GM19240 (cell line): ENCODE results near the gene PLXDC1.

Experiments used
- DNase-seq: peaks from one replicate; pipeline ENCODE4 v3.0.0; 2011; ENCODE audit warnings: low spot score; ENCODE audit not compliant: insufficient read length

The PLXDC1 gene

DNA sequence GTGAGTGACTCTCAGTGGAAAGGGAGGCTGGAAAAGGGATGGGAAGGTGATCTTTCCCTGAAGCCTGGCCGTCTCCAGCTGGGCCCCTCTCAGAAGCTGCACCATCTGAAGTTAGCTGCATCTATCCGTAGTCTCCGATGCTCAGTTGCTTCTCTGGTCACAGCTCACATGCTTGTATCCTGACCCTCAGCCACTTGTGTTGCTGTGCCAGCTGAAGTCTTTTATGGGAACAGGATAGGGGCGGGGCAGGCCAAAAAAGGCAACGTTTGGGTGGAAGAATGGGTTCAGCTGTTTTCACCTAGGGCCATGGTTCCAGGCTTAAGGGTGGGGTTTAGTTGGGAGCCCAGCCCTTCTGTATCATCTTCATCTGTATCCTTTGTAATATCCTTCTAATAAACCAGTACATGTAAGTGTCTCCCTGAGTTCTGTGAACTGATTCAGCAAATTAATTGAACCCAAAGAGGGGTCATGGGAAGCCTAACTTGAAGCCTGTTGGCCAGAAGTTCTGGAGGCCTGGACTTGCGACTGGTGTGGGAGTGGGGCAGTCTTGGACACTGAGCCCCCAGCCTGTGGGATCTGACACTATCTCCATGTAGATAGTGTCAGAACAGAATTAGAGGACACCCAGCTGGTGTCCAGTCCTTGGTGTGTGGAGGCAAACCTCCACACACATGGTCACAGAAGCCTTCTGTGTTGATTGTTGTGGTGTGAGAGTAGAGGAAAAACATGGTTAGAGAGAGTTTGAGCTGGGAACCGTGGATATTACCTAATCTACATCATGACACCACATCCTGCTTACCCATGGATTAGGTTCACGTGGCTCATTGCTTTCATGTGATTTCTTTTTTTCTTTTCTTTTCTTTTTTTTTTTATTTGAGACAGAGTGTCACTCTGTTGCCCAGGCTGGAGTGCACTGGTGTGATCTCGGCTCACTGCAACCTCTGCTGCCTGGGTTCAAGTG, 135.0 kb downstream of the PLXDC1 start:
- DNase-seq, result no peak

DNA sequence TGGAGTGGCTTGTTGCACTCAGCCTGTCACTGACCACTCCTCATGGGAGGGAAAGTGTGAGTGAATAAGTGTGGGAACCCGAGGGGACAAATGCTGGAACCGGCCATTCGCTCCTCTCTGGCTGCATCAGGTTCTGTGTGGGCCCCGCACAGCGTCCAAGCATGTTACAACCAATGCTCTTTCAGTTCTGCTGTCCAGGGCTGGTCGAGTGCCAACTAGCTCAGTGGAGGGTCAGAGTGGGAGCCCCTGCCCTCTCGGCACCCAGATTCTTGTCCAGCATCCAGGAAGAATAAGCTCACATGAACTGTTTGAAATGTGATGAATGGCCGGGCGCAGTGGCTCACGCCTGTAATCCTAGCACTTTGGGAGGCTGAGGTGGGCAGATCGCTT, 135.9 kb downstream of the PLXDC1 start:
- no peak for DNase-seq

- DNase-seq, result no peak
These were observed 136.5 kb downstream of the PLXDC1 start for GRCh38 chr17:39014795-39015545.

- no peak for DNase-seq
These were observed 137.2 kb downstream of the PLXDC1 start for GRCh38 chr17:39014044-39014794.
